SU-DHL-6 (cell line): ENCODE data around the gene MTFMT.

ENCODE experiments used
- EZH2phosphoT487 ChIP-seq: fragments of 200-600 bp; sonication (generic), shearing (Covaris generic); conservative IDR thresholded peaks from 2 replicates; pipeline ENCODE4 v1.6.1; 2018; ENCODE audit warnings: mild to moderate bottlenecking, antibody characterized with exemption, low read length, moderate library complexity, mixed read lengths
- TF ChIP-seq, protein P1 (sequence below): fragments of 200-600 bp; sonication (generic); IDR thresholded peaks from one replicate; pipeline ENCODE4 v1.5.1; 2017; ENCODE audit warnings: antibody characterized with exemption, mild to moderate bottlenecking, low read length, moderate library complexity; ENCODE audit not compliant: insufficient read depth, poor library complexity, severe bottlenecking

GRCh38 chr15:64975390-64975789, 54.0 kb downstream of the MTFMT start:
- TF ChIP-seq, protein P1, sequence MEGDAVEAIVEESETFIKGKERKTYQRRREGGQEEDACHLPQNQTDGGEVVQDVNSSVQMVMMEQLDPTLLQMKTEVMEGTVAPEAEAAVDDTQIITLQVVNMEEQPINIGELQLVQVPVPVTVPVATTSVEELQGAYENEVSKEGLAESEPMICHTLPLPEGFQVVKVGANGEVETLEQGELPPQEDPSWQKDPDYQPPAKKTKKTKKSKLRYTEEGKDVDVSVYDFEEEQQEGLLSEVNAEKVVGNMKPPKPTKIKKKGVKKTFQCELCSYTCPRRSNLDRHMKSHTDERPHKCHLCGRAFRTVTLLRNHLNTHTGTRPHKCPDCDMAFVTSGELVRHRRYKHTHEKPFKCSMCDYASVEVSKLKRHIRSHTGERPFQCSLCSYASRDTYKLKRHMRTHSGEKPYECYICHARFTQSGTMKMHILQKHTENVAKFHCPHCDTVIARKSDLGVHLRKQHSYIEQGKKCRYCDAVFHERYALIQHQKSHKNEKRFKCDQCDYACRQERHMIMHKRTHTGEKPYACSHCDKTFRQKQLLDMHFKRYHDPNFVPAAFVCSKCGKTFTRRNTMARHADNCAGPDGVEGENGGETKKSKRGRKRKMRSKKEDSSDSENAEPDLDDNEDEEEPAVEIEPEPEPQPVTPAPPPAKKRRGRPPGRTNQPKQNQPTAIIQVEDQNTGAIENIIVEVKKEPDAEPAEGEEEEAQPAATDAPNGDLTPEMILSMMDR = no peak
- no peak for TF ChIP-seq EZH2phosphoT487
